CD4-positive, alpha-beta T cell (primary cell): ENCODE data around the gene ZFX. TPM values are rescaled to one million over a fixed set of nuclear protein-coding genes. Genes with fewer than 3 reads are reported as not detected.

Experiments
- ATAC-seq: fragments of 200-7000 bp; cut with Tn5 transposase; one replicate; pipeline ENCODE4 v1.10.0; 2022; ENCODE audit warnings: mild to moderate bottlenecking; ENCODE audit not compliant: poor library complexity
- CTCF ChIA-PET: fragments of 350-600 bp; sonication (Branson Sonifier 250); formaldehyde crosslinking; loops from one replicate; lab custom pipeline; 2021; ENCODE audit warnings: antibody characterized with exemption, inconsistent platforms; lab: Charles Lee
- POLR2A ChIA-PET: fragments of 350-600 bp; sonication (Branson Sonifier 250); formaldehyde crosslinking; loops from one replicate; lab custom pipeline; 2021; ENCODE audit warnings: antibody characterized with exemption, inconsistent platforms; lab: Charles Lee
- DNase-seq, 14 experiments: peaks; one replicate each; pipeline ENCODE4 v3.0.0-alpha.2; 2013 to 2020; ENCODE audit warnings: mixed read lengths in 2 of 14
- H3K27ac ChIP-seq, 2 donors: one replicate each; pipeline versions ENCODE4 v1.5.1 to v1.7.0; 2013; ENCODE audit warnings: low read length in 2 of 2, low read depth in 1 of 2, mild to moderate bottlenecking in 1 of 2
- H3K27me3 ChIP-seq, 2 experiments: 1 replicate in 1 of 2; 2 replicates in 1 of 2; pipeline versions ENCODE4 v1.6.1 to v1.7.0; 2013; ENCODE audit warnings: low read length in 2 of 2, control low read depth in 1 of 2, mild to moderate bottlenecking in 1 of 2, moderate library complexity in 1 of 2; ENCODE audit not compliant: insufficient read depth in 2 of 2, control insufficient read depth in 1 of 2
- H3K36me3 ChIP-seq: one replicate; pipeline ENCODE4 v1.6.1; 2013; ENCODE audit warnings: low read length, control low read depth; ENCODE audit not compliant: insufficient read depth
- H3K4me1 ChIP-seq: one replicate; pipeline ENCODE4 v1.6.1; 2013; ENCODE audit warnings: low read length, control low read depth; ENCODE audit not compliant: insufficient read depth
- H3K4me3 ChIP-seq: one replicate; pipeline ENCODE4 v1.5.1; 2013; ENCODE audit warnings: mild to moderate bottlenecking, low read length, moderate library complexity
- H3K9me3 ChIP-seq, 2 experiments: 1 replicate in 1 of 2; 2 replicates in 1 of 2; pipeline versions ENCODE4 v1.6.1 to v1.7.0; 2013; ENCODE audit warnings: low read length in 2 of 2, mild to moderate bottlenecking in 2 of 2, control low read depth in 1 of 2, moderate library complexity in 1 of 2; ENCODE audit not compliant: control insufficient read depth in 1 of 2, insufficient read depth in 1 of 2
- H3K27ac Mint-ChIP-seq: one replicate; pipeline ENCODE4 v1.8.0; 2020; ENCODE audit warnings: mixed read lengths
- H3K27me3 Mint-ChIP-seq: one replicate; pipeline ENCODE4 v1.8.0; 2021; ENCODE audit warnings: mixed read lengths
- H3K36me3 Mint-ChIP-seq: one replicate; pipeline ENCODE4 v1.8.0; 2021; ENCODE audit warnings: low read depth, mixed read lengths
- H3K4me1 Mint-ChIP-seq: one replicate; pipeline ENCODE4 v1.8.0; 2021; ENCODE audit warnings: low read depth, mixed read lengths
- H3K4me3 Mint-ChIP-seq: one replicate; pipeline ENCODE4 v1.8.0; 2020; ENCODE audit warnings: mild to moderate bottlenecking, mixed read lengths
- H3K9me3 Mint-ChIP-seq: one replicate; pipeline ENCODE4 v1.8.0; 2020; ENCODE audit warnings: mixed read lengths
- intact Hi-C, 2 experiments: fragments of 100-400 bp; cut with DNase I in 1 of 2; cut with micrococcal nuclease in 1 of 2; formaldehyde crosslinking; loops; one replicate each; pipeline versions ENCODE4 v1.15.1 to v1.9.0; 2023 to 2025; cut with DNase I, micrococcal nuclease
- total RNA-seq, 174 experiments: library from RNA in 2 of 174; stranded (reverse) in 2 of 174; gene quantifications; one replicate each; pipeline ENCODE4 v1.2.3 and lab custom pipeline; 2021 to 2026
- TF ChIP-seq, protein P1 (sequence below): fragments of 200-600 bp; IDR thresholded peaks from one replicate; pipeline ENCODE4 v1.8.0; 2022; ENCODE audit warnings: antibody characterized with exemption, mild to moderate bottlenecking

ZFX gene
- total RNA-seq, 2 experiments from 2014 or later, result 44.2 to 50.1 TPM

DNA sequence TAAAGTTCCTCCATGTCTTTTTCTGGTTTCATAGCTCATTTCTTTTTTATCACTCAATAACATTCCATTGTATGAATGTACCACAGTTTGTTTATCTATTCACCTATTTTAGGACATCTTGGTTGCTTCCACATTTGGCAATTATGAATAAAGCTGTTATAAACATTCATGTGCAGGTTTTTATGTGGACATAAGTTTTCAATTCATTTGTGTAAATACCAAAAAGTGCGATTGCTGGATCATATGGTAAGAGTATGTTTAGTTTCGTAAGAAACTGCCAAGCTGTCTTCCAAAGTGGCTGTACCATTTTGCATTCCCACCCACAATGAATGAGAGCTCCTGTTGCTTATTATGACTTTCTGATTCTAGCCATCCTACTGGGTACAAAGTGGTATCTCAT lies 36.3 kb upstream of the ZFX start:
- H3K27ac Mint-ChIP-seq, result no peak overlapping the region
- no peaks in the 10 kb centered on the region for H3K27me3 Mint-ChIP-seq
- TF ChIP-seq, protein P1, sequence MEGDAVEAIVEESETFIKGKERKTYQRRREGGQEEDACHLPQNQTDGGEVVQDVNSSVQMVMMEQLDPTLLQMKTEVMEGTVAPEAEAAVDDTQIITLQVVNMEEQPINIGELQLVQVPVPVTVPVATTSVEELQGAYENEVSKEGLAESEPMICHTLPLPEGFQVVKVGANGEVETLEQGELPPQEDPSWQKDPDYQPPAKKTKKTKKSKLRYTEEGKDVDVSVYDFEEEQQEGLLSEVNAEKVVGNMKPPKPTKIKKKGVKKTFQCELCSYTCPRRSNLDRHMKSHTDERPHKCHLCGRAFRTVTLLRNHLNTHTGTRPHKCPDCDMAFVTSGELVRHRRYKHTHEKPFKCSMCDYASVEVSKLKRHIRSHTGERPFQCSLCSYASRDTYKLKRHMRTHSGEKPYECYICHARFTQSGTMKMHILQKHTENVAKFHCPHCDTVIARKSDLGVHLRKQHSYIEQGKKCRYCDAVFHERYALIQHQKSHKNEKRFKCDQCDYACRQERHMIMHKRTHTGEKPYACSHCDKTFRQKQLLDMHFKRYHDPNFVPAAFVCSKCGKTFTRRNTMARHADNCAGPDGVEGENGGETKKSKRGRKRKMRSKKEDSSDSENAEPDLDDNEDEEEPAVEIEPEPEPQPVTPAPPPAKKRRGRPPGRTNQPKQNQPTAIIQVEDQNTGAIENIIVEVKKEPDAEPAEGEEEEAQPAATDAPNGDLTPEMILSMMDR, result no peak
- ChIA-PET CTCF (no interaction called here), POLR2A (no interaction called here)
- Histone ChIP-seq H3K4me3 (no peak overlapping the region), H3K36me3 (no peaks in the 10 kb centered on the region), H3K27me3 (no peaks in the 10 kb centered on the region), H3K4me1 (no peaks in the 10 kb centered on the region), H3K27ac (no peak overlapping the region), H3K9me3 (no peaks in the 10 kb centered on the region)
- no peak overlapping the region for H3K4me3 Mint-ChIP-seq
- DNase-seq, result no peak
- no peaks in the 10 kb centered on the region for H3K4me1 Mint-ChIP-seq
- ATAC-seq, result no peak
- intact Hi-C loops, result no loop called here
- no peaks in the 10 kb centered on the region for H3K36me3 Mint-ChIP-seq
- H3K9me3 Mint-ChIP-seq, result no peaks in the 10 kb centered on the region

DNA sequence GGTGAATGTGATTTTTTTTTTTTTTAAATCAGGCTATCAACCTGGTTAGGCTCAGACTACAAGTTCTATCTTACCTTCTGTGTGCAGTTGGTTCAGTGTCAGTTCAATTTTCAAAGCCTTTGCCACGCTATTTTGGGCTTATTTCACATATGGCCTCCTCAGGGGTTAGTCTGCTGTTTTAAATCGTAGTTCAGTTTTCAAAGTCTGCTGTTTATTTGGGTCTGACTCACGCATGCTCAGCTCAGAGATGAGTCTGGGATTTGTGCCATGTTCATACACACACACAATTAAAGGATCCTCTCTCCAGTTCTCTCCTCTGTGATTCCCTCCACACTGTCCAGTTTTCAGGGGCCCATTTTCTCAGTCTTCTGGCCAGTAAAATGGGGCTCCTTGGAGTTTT lies 32.3 kb upstream of the ZFX start:
- H3K4me1 ChIP-seq, result no peaks in the 10 kb centered on the region
- DNase-seq, result no peak
- no peaks in the 10 kb centered on the region for H3K27me3 Mint-ChIP-seq
- H3K9me3 ChIP-seq, result no peaks in the 10 kb centered on the region
- H3K36me3 Mint-ChIP-seq, result no peaks in the 10 kb centered on the region
- no peaks in the 10 kb centered on the region for H3K4me1 Mint-ChIP-seq
- no peak for ATAC-seq
- CTCF ChIA-PET, result no interaction called here
- no peak overlapping the region for H3K4me3 Mint-ChIP-seq
- no peaks in the 10 kb centered on the region for H3K36me3 ChIP-seq
- H3K27ac Mint-ChIP-seq, result no peak overlapping the region
- H3K9me3 Mint-ChIP-seq, result no peaks in the 10 kb centered on the region
- POLR2A ChIA-PET, result no interaction called here
- no peak overlapping the region for H3K4me3 ChIP-seq
- no peaks in the 10 kb centered on the region for H3K27me3 ChIP-seq
- TF ChIP-seq, protein P1, result no peak
- H3K27ac ChIP-seq, result no peak overlapping the region
- intact Hi-C loops, result no loop called here

DNA sequence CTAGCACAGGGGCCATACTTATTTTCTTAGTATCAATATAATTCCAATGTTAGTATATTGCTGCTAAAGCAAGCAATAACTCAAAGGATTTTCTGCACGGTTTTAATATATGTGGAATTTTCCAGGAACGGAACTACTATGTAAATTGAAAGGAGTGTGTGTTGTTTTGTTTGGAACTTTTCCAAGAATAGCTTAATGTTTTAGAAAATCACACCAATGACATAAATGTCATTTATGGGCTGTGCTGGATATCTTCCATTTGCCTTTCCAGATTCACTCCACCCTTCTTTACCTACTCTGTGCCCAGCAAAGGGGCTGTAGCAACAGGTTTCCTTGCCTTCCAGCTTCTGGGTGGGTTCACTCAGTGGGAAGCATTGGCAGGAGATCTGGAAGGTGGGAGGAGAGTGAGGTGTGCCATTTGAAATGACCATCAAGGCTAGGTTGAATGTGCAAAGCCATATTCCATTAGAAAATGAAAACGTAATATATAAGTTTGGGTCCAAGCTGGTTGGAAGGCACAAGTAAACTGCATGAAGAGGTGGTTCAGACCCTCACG lies 25.2 kb upstream of the ZFX start:
- H3K27me3 Mint-ChIP-seq, result no peaks in the 10 kb centered on the region
- no peaks in the 10 kb centered on the region for H3K9me3 Mint-ChIP-seq
- no peak for DNase-seq
- TF ChIP-seq, protein P1, result no peak
- Histone ChIP-seq H3K27ac (no peak overlapping the region), H3K27me3 (no peaks in the 10 kb centered on the region), H3K9me3 (no peaks in the 10 kb centered on the region), H3K4me1 (no peaks in the 10 kb centered on the region), H3K4me3 (no peak overlapping the region), H3K36me3 (no peaks in the 10 kb centered on the region)
- no peak overlapping the region for H3K27ac Mint-ChIP-seq
- ChIA-PET POLR2A (no interaction called here), CTCF (no interaction called here)
- H3K4me3 Mint-ChIP-seq, result no peak overlapping the region
- intact Hi-C loops, result no loop called here
- H3K36me3 Mint-ChIP-seq, result no peaks in the 10 kb centered on the region
- no peaks in the 10 kb centered on the region for H3K4me1 Mint-ChIP-seq
- no peak for ATAC-seq
